NB4 (cell line): ENCODE measurements around the gene LIMD2.

Experiments
- DNase-seq: peaks from one replicate; pipeline ENCODE4 v3.0.0; 2010; ENCODE audit warnings: low read depth
- H3K4me3 ChIP-seq: one replicate; pipeline ENCODE4 v1.5.1; 2011; ENCODE audit warnings: mild to moderate bottlenecking, low read depth, low read length, moderate library complexity
- CTCF ChIP-seq: IDR thresholded peaks from one replicate; pipeline ENCODE4 v1.5.1; 2012; ENCODE audit warnings: low read depth, low read length
- MAX ChIP-seq: IDR thresholded peaks from 2 replicates; pipeline ENCODE4 v1.6.1; 2011; ENCODE audit warnings: low read depth, low read length
- MYC ChIP-seq: IDR thresholded peaks from 2 replicates; pipeline ENCODE4 v1.6.1; 2011; ENCODE audit warnings: low read depth, low read length
- POLR2A ChIP-seq: IDR thresholded peaks from 2 replicates; pipeline ENCODE4 v1.6.1; 2011; ENCODE audit warnings: mild to moderate bottlenecking; ENCODE audit not compliant: insufficient read length; ENCODE audit errors: extremely low read depth

Gene LIMD2

GRCh38 chr17:63701868-63702720 is 2.2 kb upstream of the LIMD2 start:
- peak; percentile 94 for DNase-seq
- TF ChIP-seq MAX: peak; percentile 77
- TF ChIP-seq POLR2A: no peak
- no peak for TF ChIP-seq CTCF
- H3K4me3 ChIP-seq: peak overlapping the region; percentile 81

GRCh38 chr17:63701456-63701820 is 1.5 kb upstream of the LIMD2 start:
- DNase-seq: peak; percentile 64

GRCh38 chr17:63700528-63701455 is 867 bp upstream of the LIMD2 start:
- H3K4me3 ChIP-seq: peak overlapping the region; percentile 71
- TF ChIP-seq CTCF: no peak
- TF ChIP-seq POLR2A: peak; percentile 1
- TF ChIP-seq MAX: peak; percentile 84
- TF ChIP-seq MYC: peak; percentile 94
- peak; percentile 81 for DNase-seq

More at GRCh38 chr17:63701456-63701820, 1.5 kb upstream of the LIMD2 start:
- TF ChIP-seq MAX (peak; percentile 38), POLR2A (no peak), CTCF (no peak), MYC (no peak)
- peak overlapping the region; percentile 71 for H3K4me3 ChIP-seq

- peak overlapping the region; percentile 76 for H3K4me3 ChIP-seq
These were observed 863 bp downstream of the LIMD2 start for GRCh38 chr17:63698886-63699637.

GRCh38 chr17:63698381-63698885 is 1.5 kb downstream of the LIMD2 start:
- TF ChIP-seq POLR2A (no peak), MYC (no peak), CTCF (no peak), MAX (no peak)
- peak overlapping the region; percentile 76 for H3K4me3 ChIP-seq
- DNase-seq: peak; percentile 55

More at GRCh38 chr17:63698886-63699637, 863 bp downstream of the LIMD2 start:
- DNase-seq: peak; percentile 98
- no peak for TF ChIP-seq POLR2A
- peak; percentile 63 for TF ChIP-seq MYC
- peak; percentile 65 for TF ChIP-seq MAX
